K562 (cell line): ENCODE measurements around the gene NOSIP.

ENCODE experiments used
- BCOR ChIP-seq: fragments of 450-650 bp; IDR thresholded peaks from 2 replicates; pipeline ENCODE4 v1.6.1; 2016
- CTCF ChIP-seq, 3 experiments: IDR thresholded peaks in 2 of 3; conservative IDR thresholded peaks in 1 of 3; 2 replicates each; pipeline ENCODE4 v1.5.1; 2011 to 2012; ENCODE audit warnings: low read length in 3 of 3, mild to moderate bottlenecking in 3 of 3, control low read depth in 2 of 3, improper control_type of control experiment in 1 of 3, inconsistent platforms in 1 of 3, low read depth in 1 of 3, mixed read lengths in 1 of 3, moderate library complexity in 1 of 3; ENCODE audit not compliant: insufficient read depth in 2 of 3
- EZH2 ChIP-seq: IDR thresholded peaks from 2 replicates; pipeline ENCODE4 v1.6.1; 2012; ENCODE audit warnings: low read depth, mild to moderate bottlenecking, inconsistent platforms, low read length, borderline replicate concordance
- GMEB1 ChIP-seq: fragments of 250-450 bp; sonication (Bioruptor Pico); IDR thresholded peaks from 2 replicates; pipeline ENCODE4 v1.4.0; 2020; ENCODE audit warnings: mild to moderate bottlenecking
- GTF2F1 ChIP-seq: IDR thresholded peaks from 2 replicates; pipeline ENCODE4 v1.6.1; 2011; ENCODE audit warnings: low read depth, low read length, improper control_type of control experiment
- MTA2 ChIP-seq: fragments of 450-650 bp; IDR thresholded peaks from 2 replicates; pipeline ENCODE4 v1.6.1; 2016; ENCODE audit warnings: low read depth
- NBN ChIP-seq: fragments of 450-650 bp; IDR thresholded peaks from 2 replicates; pipeline ENCODE4 v1.6.1; 2016; ENCODE audit warnings: low read depth, mild to moderate bottlenecking
- POLR2AphosphoS5 ChIP-seq: IDR thresholded peaks from 2 replicates; pipeline ENCODE4 v1.6.1; 2011; ENCODE audit warnings: mild to moderate bottlenecking, low read depth, low read length, moderate library complexity; ENCODE audit not compliant: control insufficient read depth, insufficient read depth
- ZBTB49 ChIP-seq: sonication (generic); formaldehyde crosslinking; IDR thresholded peaks from 2 replicates; pipeline ENCODE4 v1.8.0; 2022; ENCODE audit warnings: missing genetic modification reagents, mild to moderate bottlenecking, borderline replicate concordance

- no peak for TF ChIP-seq ZBTB49
- TF ChIP-seq POLR2AphosphoS5: no peak
- no peak for TF ChIP-seq CTCF (IDR thresholded peaks at IDR 0.05 in 2 of 3, conservative IDR thresholded peaks at IDR 0.05 in 1 of 3; ENCODE audit: insufficient read depth in 2 of 3, low read depth in 1 of 3, low read length in 3 of 3)
- no peak for TF ChIP-seq BCOR
- TF ChIP-seq NBN: no peak
- TF ChIP-seq GMEB1 (CRISPR knock-in tag): no peak
- TF ChIP-seq GTF2F1: no peak
- TF ChIP-seq EZH2: no peak
- no peak for TF ChIP-seq MTA2
These were observed 14.0 kb upstream of the NOSIP start for GRCh38 chr19:49594157-49594992.
